IPS-18c (cell line): ENCODE measurements around the gene PCBP3.
"Not testable (repeated sequence)": the region's sequence is repeated elsewhere in the genome, so short reads cannot be mapped to it uniquely, and the experiment has no call there.

Experiments
- H3K4me3 ChIP-seq: 2 replicates; pipeline ENCODE4 v1.7.0; 2013; ENCODE audit warnings: low read depth, mild to moderate bottlenecking, low read length, moderate library complexity; ENCODE audit not compliant: insufficient read depth
- H3K9me3 ChIP-seq: one replicate; pipeline ENCODE4 v1.6.1; 2013; ENCODE audit warnings: mild to moderate bottlenecking, low read length, moderate library complexity; ENCODE audit not compliant: control insufficient read depth, insufficient read depth

The PCBP3 gene

GRCh38 chr21:45828580-45829570 is 185.3 kb downstream of the PCBP3 start:
- no peaks in the 10 kb centered on the region for H3K9me3 ChIP-seq
- no peak overlapping the region for H3K4me3 ChIP-seq

GRCh38 chr21:45829668-45830067 is 186.1 kb downstream of the PCBP3 start:
- Histone ChIP-seq H3K9me3 (no peaks in the 10 kb centered on the region), H3K4me3 (no peak overlapping the region)

- no peak overlapping the region for H3K4me3 ChIP-seq
- no peaks in the 10 kb centered on the region for H3K9me3 ChIP-seq
These were observed 186.7 kb downstream of the PCBP3 start for GRCh38 chr21:45830221-45830640.

- H3K9me3 ChIP-seq = no peaks in the 10 kb centered on the region
- no peak overlapping the region for H3K4me3 ChIP-seq
These were observed 187.3 kb downstream of the PCBP3 start for GRCh38 chr21:45830720-45831366.

- H3K4me3 ChIP-seq = no peak overlapping the region
- H3K9me3 ChIP-seq = no peaks in the 10 kb centered on the region
These were observed 188.6 kb downstream of the PCBP3 start for GRCh38 chr21:45831991-45832740.

GRCh38 chr21:45832741-45833235 is 189.3 kb downstream of the PCBP3 start:
- not testable (repeated sequence) for H3K4me3 ChIP-seq, H3K9me3 ChIP-seq

- no peaks in the 10 kb centered on the region for H3K9me3 ChIP-seq
- no peak overlapping the region for H3K4me3 ChIP-seq
These were observed 189.9 kb downstream of the PCBP3 start for GRCh38 chr21:45833414-45833813.

GRCh38 chr21:45834026-45834715 is 190.6 kb downstream of the PCBP3 start:
- H3K9me3 ChIP-seq = no peaks in the 10 kb centered on the region
- H3K4me3 ChIP-seq = no peak overlapping the region

- no peak overlapping the region for H3K4me3 ChIP-seq
- H3K9me3 ChIP-seq = no peaks in the 10 kb centered on the region
These were observed 191.3 kb downstream of the PCBP3 start for GRCh38 chr21:45834821-45835293.

GRCh38 chr21:45835301-45836267 is 192.1 kb downstream of the PCBP3 start:
- Histone ChIP-seq H3K9me3 (no peaks in the 10 kb centered on the region), H3K4me3 (no peak overlapping the region)

- Histone ChIP-seq H3K9me3 (no peaks in the 10 kb centered on the region), H3K4me3 (no peak overlapping the region)
These were observed 192.7 kb downstream of the PCBP3 start for GRCh38 chr21:45836268-45836655.

GRCh38 chr21:45836694-45837670 is 193.5 kb downstream of the PCBP3 start:
- no peaks in the 10 kb centered on the region for H3K9me3 ChIP-seq
- no peak overlapping the region for H3K4me3 ChIP-seq

GRCh38 chr21:45837936-45838335 is 194.4 kb downstream of the PCBP3 start:
- Histone ChIP-seq H3K9me3 (no peaks in the 10 kb centered on the region), H3K4me3 (no peak overlapping the region)

- Histone ChIP-seq H3K9me3 (no peaks in the 10 kb centered on the region), H3K4me3 (no peak overlapping the region)
These were observed 195.1 kb downstream of the PCBP3 start for GRCh38 chr21:45838634-45839033.

- no peaks in the 10 kb centered on the region for H3K9me3 ChIP-seq
- H3K4me3 ChIP-seq = no peak overlapping the region
These were observed 195.7 kb downstream of the PCBP3 start for GRCh38 chr21:45839274-45839673.
